GF-D8 (cell line): ENCODE measurements around the gene HYAL2.

ENCODE experiments used
- DNase-seq: peaks from one replicate; lab custom pipeline; 2025; lab: John Stamatoyannopoulos, UW

HYAL2 gene

DNA sequence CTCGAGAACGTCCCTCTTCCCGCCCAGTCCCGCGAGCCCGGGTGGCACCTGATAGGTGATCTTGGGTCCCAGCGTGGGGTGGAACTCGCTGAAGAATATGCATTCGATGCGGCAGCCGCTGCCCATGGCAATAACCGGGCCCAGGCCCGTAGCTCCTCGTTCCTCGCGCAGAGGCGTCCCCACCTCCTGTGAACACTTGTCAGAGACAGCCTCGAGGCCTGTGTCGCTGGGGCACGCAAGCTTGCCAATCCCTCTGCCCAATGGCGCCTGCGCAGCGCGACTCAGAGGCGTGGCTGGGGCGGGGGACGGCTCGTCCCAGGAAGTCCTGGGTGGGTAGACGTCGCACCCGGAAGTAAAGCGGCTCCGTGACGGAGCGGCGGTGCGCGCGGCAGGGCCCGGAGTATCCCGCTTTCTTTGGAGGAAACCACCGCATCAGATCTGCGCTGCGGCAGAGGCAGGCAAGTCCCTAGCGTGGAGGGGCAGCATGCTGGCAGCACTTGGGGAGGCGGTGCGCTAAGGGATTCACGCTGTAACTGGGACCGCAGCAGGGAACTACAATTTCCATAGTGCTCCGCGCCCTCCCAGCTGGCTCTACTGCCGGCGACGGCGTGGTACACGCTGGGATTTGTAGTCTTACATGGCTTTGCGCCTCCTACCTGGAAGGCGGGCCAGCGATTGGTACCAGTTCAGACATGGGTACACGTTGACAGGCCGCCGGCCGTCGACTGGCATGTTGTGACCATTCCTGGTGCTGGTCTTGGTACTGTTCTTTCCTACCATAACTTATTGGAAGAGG lies 28.2 kb upstream of the HYAL2 start, which contains the start of the genes CYB561D2 and NPRL2:
Gene CYB561D2, plus strand, starts transcription at position 336 of the 796 bp plus-strand sequence. CDS start 572 bp downstream, outside the sequence.
Gene NPRL2, minus strand, starts transcription at position 249 of the 796 bp plus-strand sequence. Its CDS starts 123 bp downstream, at position 126.
- peak; percentile 85 for DNase-seq

DNA sequence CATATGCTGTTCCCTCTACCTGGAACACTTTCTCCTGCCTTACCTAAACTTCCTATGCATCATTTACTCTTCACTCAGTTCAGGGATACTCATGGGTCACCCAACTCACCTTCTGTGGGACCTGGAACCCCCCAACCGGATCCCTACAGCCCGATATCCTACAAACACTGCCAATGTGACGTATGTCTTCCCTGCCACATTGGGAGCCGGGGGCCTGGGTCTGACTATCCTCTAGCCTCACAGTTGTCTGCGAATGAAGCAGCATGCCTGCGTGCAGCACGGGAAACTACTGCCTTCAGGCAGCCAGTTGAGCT lies 27.6 kb upstream of the HYAL2 start:
- DNase-seq, result no peak

DNA sequence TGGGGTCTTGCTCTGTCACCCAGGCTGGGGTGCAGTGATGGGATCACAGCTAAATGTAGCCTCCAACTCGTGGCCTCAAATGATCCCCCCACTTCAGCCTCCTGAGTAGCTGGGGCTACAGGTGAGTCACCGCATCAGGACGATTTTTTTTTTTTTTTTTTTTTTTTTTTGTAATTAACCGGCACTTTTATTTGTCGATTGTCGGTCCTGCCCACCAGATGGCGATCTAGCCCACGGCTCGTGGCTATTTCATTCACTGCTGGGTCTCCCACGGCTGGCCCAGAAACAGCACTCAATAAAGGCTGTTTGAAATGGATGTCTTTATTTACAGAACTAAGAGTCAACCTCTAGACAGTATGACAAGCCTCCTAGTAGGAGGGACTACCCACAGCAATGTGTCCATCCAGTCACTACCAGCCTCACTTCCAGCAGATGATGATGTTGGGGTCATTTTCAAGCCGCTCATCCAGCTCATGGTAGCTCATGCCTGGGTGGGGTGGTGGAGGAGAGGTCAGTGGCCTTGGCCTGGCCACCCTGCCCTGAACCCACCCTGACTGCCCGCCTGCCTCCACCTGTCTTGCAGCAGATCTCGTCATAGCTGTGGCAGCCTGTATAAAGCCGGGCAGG lies 24.8 kb upstream of the HYAL2 start:
- DNase-seq, result peak; percentile 27

DNA sequence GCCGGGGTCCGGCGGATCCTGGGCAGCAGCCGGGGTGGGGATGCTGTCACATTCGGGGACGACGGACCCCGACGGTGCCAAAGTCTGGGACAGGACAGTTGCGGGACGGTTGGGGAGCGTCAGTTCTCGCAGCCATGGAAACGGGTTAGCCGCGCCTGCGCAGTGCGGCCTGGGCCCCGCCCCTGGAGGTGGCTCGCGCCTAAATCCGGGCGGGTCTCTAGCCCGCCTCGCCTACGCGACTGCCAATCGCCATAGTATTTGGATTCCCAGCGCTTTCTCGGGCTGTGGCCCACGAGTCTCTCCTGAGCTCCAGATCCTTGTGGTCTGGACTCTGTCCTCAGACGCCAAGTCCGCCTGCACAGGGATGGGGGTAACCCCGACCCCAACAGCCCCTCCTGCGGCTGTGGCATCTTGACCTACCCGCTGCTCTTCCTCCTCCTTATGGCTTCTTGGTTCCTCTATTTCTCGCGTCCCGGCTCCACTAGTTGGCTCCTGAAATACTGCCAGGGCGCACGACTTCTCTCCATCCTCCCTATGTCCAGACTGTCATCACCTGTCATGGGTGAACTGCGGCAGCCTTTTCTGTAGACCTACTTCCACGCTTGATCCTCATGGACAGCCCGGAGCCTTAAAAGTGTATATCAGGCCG lies 23.2 kb upstream of the HYAL2 start, which contains the start of gene ZMYND10:
Gene ZMYND10, minus strand, starts transcription at position 147 of the 649 bp plus-strand sequence. CDS start 153 bp downstream, outside the sequence.
- DNase-seq, result no peak

DNA sequence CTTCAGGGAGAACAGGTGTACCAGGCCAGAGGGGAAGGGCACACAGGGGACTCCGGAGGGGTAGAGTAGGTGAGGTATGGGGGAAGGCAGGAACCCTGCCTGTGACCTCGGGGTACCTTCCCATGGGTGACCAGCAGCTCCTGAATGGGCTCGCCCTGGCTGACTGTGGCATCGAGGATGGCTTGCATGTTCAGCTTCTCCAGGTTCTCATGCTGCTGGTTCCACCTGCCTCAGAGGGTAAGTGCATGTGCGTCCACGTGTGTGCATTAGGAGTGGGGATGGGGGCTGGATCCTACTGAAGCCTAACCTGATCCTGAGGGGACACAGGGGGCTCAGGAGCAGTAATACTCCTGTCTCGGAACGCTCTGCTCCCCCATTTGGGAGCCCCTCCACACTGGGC lies 22.5 kb upstream of the HYAL2 start:
- DNase-seq, result no peak

DNA sequence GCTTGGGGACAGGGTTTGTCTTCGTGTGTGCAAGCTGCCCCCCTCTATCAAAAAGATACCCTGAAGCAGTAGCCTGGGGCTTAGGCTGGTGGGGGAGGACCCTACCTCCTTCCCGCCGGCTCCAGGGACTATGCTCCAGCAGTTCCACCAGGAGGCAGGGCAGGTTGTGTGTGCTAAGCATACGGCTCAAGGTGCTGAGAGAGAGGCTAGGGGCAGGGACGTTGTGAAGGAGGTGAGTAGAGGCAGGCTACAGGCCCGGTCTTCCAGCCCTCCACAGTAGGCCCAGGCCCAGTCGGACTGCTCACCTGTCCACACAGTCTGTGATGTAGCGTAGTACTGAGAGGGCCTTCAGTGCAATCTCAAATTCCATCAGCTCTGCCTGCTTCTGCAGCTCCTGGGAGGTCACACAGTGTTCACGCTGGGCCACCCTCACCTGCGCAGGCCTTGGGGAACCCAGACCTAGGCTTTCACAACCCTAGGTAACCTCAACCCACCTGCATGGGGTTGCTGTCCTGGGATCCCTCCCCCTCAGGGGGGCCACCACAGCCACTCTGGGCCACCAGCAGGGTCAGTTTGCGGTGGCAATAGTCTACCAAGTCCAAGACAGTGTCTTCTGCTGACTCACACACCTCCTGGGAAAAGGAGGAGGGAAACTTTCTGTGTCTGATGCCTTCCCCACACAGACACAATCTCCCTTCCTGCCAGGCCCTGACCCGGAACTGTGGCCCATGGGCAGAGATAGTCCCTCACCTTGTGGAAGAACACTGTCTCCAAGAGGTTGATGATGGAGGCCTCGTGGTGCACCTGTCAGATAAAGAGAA lies 20.5 kb upstream of the HYAL2 start:
- DNase-seq, result no peak

DNA sequence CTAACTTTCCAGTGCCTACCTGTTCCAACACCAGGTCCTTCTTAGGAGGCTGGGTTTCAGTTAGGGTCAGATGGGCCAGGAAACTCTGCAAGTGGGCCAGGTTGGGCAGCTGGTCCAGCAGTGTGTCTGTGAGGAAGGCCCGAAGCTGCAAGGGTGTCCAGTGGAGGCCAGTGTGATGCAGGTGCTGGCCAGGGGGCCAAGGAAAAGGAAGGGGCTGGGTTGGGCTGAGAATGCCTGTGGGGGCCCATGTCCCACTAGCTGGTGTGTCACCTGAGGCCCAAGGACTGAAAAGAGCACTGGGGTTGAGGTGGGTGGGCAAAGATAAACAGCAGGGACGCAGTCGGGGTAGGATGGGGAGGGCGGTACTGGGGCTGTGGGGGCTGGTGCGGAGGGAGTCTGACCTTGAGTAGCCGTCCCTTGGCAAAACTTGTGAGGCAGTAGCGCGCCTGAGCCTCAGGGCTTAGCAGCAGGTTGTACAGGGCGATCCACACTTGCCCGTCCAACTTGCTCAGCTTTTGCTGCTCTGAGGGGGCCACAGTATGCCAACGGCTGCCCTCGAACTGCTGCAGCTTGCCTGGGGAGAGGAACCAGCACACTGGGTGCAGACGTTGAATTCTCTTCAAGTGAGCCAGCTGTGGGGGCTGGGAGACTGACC lies 19.6 kb upstream of the HYAL2 start:
- DNase-seq, result no peak

DNA sequence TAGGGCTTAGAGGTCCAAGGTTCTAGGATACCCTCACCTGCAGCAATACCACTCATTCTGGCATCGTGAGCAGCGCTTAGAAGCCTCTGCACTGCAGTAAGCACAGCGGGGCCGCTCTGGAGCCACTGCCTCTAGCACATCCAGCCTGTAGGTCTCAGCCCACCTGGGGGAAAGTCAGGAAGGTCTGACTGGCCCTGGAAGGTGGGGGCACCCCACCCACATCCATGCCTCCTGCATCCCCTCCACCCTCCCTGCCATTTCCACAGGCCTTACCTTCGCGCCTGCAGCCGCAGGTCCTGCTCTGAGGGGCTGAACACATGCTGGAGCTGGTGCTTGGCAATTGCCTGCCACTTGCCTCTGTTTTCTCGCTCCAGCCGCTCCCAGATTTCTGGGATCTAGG lies 19.0 kb upstream of the HYAL2 start:
- no peak for DNase-seq

DNA sequence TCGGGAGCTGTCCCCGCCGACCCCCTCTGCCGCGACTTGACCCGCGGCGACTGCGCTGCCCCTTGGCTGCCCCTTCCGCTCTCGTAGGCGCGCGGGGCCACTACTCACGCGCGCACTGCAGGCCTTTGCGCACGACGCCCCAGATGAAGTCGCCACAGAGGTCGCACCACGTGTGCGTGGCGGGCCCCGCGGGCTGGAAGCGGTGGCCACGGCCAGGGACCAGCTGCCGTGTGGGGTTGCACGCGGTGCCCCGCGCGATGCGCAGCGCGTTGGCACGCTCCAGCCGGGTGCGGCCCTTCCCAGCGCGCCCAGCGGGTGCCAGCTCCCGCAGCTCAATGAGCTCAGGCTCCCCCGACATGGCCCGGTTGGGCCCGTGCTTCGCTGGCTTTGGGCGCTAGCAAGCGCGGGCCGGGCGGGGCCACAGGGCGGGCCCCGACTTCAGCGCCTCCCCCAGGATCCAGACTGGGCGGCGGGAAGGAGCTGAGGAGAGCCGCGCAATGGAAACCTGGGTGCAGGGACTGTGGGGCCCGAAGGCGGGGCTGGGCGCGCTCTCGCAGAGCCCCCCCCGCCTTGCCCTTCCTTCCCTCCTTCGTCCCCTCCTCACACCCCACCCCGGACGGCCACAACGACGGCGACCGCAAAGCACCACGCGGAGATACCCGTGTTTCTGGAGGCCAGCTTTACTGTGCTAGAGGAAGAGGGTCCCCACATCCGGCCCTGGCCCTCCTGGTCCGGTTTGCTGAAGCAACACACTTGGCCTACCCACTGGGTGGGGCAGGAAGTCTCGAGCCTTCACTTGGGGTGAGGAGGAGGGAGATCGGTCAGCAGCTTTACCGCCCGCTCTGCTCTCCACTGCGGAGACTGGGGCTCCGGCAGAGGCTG lies 18.1 kb upstream of the HYAL2 start, which contains the start of gene RASSF1:
Gene RASSF1, minus strand, starts transcription at position 389 of the 882 bp plus-strand sequence. Its CDS starts 31 bp downstream, at position 358.
- DNase-seq, result peak; percentile 92

DNA sequence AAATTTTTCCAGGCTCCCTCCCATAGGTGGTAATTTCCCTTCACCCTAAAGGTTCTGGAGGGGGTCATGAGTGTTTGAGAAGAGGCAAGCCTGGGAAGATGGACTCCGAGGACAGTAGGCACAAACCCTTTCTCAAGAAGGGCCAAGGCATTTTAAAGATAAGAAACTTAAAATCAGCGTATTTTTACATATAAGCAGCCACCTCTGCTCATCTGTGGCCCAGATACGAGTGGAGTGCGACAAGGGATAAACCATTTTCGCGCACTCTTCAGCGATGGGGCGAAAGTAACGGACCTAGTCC lies 17.6 kb upstream of the HYAL2 start:
- DNase-seq, result no peak

DNA sequence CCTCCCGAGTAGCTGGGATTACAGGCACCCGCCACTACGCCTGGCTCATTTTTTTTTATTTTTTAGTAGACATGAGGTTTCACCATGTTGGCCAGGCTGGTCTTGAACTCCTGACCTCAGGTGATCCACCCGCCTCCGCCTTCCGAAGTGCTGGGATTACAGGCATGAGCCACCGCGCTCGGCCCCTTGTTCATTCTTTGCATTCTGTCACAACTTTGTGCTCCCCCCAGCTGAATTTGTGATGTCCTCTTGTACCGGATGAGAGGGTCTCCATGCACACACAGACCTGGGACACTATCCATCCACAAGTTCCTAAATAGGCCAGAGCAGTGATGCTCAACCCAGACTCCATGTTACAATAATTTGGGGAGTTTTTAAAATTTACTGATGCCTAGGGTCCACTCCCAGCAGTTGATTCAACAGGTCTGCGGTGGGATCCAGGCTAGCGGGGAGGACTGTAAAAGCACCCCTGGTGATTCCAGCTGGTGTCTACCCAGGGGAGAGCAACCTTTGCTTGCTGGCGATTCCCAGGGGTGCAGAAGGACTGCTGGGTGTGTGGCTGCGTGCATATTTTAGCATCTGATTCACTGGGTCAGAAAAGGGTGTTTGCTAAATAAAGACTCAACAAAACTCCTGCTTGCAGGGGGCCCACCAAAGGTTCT lies 17.1 kb upstream of the HYAL2 start:
- no peak for DNase-seq

DNA sequence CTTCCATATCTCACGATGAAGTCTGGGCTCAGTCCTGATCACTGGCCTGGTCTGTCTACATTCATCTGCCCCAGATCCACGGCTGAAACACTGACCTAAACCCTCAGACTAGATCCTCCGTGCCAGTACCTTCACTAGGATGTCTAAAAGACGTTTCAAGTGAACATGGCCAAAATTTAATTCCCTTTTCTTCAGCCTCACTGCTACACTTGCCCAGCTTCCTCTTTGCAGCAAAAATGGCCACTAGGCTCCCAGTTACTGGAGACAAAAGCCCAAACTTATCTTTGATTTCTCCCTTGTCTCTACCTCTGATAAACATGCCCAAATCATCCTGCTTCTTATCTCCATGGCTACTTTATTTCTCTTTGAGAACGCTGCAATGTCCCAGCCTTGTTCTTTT lies 16.4 kb upstream of the HYAL2 start:
- DNase-seq, result no peak

DNA sequence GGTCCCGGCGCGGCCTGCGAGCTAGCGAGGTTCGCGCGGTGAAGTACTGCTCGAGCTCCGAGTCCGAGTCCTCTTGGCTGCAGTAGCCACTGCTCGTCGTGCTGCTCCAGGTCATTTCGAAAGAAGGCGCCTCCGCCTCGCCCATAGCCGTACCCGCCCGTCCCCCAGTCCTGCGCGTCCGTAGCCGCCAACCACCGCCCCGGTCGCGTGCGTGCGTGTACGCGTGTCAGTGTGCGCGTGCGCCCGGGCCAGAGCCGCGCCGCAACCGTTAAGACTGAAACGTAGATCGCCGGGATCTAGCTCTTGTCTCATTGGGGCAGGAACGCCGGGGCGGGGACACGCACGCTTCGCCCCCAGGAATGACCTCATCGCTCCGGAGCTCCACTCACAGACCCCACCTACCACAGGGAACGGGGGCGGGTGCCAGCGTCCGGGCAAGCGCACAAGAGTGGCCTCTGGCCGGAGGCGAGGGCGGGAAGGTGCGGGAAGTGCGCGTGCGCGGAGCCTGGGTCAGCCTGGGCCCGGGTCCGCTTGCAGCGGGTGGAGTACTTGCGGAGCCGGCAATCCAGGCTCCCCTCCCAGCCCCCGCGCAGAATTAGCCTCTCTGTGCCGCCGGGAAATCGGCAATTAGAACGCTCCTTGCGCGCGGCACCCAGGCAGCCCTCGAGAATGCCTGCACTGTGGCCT lies 14.8 kb upstream of the HYAL2 start:
- peak; percentile 96 for DNase-seq

DNA sequence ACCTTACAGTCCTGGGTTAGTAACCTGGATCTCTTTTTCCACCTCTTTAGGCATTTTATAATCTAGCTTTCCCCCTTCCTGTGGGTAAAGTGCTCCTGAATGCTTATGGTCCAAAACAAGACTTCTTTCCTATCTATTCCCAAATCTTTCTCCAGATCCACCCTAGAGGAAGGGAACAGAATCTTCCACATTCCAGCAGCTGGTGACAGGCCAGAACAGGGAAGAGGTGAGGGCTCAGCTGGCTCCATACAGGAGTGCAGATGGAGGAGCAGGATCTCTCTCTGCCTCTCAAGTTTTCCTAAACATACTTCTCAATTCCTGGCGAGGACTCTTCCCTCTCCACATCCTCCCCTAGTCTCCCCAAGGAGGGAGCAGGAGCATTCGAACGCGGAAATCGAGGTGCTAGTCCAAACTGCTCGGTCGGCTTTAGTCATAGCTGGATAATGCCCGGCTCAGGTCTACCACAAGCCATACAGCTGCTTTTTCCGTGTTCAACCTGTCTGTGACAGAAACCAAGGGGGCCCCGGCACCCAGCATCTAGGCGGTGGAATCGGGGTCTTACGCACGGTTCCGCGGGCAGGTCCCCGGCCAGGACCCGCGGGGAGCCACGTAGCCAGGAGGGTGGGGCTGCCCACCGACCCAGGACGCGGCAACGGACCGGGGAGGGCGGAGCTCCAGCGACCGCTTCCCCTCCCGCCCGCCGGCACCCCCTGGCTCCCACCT lies 14.1 kb upstream of the HYAL2 start:
- no peak for DNase-seq

DNA sequence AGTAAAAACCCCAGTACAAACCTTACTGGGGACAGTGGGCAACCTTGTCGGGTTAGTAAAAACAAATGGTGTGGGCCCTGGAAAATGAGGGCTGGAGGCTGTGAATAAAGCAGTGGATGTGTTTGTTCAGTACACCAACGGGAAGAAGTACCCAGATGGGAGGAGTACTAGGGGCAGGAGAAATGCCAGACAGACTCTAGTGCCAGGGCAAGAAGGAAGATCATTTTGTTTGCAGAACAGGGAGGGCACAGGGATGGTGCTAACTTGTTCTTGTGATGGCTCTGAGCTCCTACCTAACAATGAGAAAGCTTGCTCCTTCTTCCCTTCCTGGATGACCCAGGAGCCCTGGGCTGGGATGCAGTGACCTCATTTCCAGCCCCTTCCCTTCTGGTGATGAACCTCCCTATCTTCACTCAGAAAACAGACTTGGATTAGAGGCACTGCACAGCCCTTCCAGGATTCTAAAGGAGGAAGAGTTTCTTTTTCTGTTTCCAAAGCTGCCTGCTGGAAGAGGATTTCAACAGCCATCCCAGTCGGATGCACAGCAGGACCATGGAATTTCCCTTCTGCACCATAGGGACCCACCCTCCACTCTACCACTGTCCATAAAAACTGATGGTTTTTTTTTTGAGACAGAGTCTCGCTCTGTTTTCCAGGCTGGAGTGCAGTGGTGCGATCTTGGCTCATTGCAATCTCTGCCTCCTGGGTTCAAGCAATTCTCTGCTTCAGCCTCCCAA lies 12.0 kb upstream of the HYAL2 start:
- DNase-seq, result no peak

DNA sequence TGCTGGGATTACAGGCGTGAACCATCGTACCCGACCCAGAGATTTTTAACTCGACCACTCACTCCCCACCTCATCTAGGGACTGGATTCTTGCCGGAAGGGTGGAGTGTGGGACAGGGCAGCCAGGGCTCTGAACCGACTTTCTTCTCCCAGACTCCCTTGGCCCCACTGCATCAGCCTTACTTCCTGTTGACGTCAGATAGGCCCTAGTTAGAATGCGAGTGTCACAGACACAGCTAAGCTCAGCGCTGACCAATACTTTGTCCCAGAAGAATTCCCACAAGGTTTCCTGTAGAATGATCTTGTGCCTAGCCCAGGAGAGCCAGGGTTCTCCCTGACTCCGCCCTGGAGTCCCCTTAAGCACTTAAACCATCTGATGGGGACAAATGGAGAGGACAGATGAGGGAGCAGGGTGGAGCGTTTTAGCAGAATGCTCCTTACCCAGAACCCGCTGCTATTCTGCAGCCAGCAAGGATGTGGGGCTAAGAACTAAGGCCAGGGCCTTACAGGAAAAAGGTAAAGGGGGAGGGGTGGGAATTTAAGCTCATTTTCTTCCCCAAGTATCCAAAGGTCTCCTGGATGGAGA lies 11.3 kb upstream of the HYAL2 start:
- no peak for DNase-seq

DNA sequence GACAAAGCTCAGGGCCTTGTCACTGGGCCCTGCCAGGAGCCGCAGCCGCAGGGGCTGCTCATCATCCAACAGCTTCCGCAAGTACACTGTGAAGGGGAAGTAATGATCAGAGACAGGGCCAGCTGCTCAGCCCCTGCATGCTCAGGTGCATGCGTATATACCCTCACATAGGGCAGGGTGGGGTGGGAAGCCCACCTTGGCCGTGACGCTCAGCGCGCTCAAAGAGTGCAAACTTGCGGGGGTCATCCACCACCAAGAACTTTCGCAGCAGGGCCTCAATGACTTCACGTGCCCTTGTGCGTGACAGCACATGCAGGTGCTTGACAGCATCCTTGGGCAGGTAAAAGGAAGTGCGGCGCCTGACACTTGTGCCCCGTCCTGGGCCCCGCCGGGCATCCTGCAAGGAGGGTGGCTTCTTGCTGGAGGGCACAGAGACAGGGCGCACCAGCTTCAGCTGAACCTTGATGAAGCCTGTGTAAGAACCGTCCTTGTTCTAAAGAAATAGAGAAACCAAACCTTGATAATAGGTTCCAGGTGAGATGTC lies 8.9 kb upstream of the HYAL2 start:
- no peak for DNase-seq
